ENCODE results near the gene DRG2.

DRG2 gene

DNA sequence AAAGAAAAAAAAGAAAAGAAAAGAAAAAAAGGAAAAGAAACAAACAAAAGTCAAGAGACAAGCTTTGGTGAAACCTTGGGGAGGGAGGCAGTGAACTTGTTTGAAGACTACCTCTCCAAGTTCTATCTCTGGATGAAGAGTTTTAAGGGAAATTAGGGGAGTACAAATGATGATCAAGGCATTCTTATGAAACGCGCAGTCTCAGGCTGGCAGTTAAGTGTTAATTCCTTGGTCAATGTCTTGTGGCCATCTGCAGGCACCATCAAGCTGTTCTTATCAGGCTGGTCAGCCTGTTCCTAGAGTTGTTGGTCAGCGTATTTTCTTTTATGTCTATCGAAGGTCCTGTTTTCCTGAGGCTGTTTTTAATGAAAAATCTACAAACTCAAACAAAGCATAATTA lies 8.2 kb upstream of the DRG2 start:
- no peak for DNase-seq

DNA sequence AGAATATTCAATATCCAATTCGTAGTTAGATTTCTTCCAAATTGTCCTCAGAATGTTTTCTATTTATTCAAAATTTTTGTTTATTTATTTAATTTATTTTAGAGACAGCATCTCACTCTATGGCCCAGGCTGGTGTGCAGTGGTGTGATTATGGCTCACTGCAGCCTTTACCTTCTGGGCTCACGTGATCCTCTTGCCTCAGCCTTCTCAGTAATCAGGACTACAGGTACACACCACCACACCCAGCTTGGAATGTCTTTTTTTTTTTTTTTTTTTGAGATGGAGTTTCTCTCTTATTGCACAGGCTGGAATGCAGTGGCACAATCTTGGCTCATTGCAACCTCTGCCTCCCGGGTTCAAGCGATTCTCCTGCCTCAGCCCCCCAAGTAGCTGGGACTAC lies 3.5 kb upstream of the DRG2 start:
- DNase-seq: no peak

- DNase-seq: no peak
These were observed 1.9 kb downstream of the DRG2 start for GRCh38 chr17:18089613-18090012.

DNA sequence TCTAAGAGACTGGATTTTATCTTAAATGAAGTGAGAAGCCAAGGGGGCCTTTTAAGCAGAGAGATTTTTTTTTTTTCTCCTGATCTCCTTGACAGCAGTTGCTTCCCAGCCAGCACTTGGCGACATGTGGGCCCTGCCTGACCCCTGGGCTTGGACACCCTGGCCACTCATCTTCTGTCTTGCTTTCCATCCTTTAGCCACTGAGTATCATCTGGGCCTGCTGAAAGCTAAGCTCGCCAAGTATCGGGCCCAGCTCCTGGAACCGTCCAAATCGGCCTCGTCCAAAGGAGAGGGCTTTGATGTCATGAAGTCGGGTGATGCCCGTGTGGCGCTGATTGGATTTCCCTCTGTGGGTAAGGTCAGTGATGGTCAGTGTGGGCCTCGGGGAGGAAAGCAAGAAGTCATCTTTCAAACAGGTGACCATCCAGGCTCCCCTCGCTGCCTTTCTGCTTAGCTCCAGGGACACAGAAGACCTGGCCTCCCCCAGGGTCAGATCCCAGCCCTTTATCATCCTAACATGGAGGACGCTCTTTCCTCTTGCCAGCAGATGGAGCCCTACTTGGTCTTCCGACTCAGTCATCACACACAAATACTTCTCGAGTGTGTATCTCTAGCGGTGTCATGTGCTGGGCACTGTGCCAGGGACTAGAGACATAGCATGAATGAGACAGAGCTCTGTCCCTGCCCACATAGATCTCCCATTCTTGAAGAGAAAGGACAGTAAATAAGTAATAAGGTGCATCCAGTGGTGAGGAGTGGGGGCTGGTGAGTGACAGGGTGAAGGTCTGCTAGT lies 6.1 kb downstream of the DRG2 start:
- no peak for DNase-seq

- DNase-seq: no peak
These were observed 6.7 kb downstream of the DRG2 start for GRCh38 chr17:18094409-18094807.

DNA sequence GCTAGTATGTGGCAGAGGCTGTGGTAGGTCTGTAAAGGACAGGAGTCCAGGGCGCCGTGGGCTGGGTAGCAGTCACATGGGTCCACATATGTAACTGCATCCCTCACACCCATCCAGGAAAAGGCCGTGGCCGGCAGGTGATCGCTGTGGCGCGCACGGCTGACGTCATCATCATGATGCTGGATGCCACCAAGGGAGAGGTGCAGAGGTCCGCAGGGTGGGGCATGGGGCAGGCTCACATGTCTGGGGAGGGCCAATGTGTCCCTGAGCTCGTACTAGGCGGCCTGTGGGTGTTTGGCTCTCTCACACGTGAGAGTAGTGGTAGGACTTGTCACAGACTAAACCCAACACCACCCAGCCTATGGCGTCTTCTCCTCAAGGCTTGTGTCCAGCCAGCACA lies 11.8 kb downstream of the DRG2 start:
- no peak for DNase-seq

DNA sequence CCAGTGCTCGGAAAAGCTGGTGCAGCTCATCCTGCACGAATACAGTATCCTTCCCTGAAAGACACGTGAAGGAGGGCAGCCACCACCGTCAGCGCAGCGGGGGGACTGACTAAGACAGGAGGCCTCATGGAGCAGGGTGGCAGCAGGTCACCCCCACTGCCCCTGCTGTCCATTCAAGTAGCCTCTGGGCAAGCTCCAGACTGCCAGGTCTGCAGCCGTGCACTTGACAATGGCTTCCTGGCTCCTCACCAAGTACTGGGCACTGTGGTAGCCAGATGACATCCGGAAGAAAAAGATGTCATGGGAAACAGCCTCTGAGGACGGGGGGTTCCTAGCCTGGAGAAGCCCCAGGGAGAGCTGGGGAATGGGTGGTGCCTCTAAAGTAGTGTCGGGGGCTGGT lies 12.9 kb downstream of the DRG2 start:
- DNase-seq: no peak

DNA sequence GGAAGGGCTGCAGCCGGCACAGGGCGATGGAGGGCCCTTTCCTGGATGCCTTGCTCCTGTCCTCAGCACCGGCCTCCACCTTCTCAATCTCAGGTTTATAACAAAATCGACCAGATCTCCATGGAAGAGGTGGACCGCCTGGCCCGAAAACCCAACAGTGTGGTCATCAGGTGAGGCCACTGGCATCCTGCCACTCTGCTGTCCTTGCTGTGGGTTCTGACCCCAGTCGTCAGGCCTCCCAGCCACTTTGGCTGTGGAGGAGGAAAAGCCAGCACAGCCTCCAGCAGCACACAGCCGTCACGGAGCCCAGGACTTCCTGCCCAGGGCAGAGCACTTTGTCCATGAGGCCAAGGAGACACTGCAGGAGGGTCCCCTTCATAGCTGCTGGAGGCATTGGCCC lies 14.1 kb downstream of the DRG2 start:
- no peak for DNase-seq

DNA sequence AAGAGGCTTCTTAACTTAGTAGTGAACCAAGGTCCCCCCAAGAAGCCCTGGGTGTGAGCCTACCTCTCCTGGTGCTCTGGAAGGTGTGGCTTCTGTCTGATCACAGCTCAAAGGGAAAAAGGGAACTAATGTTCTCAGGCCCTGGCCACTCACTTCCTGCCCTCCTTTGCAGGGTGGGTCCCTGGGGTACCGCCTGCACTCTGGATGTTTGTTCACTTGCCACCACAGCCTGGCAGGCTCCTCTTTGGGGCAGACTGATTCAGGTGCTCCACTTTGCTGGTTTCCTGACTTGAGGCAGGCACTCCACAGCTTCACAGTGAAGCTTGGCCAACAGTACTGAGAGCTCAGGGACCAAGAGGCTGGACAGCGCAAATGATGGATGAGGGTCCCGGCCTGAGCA lies 14.9 kb downstream of the DRG2 start:
- DNase-seq: no peak

- no peak for DNase-seq
These were observed 17.3 kb downstream of the DRG2 start for GRCh38 chr17:18105027-18105426.

DNA sequence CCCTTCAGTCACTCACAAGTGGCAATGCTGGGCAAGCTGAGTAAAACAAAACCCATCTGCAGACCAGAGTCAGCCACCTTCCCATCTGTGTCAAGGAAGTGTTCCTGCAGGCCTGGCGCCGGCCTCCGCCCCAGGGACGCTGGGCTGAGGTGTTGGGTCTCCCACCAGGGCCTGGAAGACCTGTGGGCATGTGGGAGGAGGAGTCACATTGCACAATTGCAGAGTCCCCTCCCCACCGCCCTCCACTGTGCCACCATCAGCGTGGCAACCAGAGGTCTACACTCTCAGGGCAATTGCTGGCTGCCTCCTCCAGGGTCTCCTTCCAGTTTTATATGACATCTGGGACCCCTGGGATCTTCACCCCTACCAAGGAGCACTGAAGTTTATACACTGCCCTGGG lies 17.8 kb downstream of the DRG2 start:
- no peak for DNase-seq

GRCh38 chr17:18106211-18106610 lies 18.5 kb downstream of the DRG2 start:
- DNase-seq: no peak

DNA sequence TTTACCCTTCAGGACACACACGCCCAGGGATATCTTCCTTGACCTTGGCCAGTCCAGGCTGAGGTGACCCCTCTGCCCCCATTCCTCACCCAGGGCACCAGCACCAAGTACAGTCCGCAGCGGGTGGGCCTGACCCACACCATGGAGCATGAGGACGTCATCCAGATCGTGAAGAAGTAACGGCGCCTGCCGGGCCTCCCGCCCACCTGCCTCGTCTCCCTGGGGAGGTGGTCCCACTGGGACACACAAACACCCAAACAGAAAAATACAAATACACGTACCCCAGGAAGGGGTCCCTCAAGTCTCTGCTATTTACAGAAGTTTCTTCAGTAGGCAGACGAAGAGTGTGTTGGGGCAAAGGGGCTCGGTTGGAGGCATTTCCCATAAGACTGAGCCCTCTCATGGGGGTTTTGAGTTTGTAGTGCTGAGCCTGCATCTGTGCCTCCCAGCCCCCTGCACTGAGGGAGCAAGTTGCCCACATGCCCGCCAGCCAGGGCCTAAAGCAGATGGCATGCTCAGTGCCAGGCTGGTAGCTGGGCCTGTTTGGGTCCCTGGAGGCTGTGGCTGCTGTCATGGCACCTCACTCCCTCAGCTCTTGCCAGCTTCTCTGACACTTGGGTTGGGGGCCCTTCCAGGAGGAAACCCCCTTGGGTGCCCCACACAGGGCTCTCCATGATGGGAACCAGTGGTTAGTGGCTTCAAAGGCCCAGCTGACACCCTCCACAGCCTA lies 19.5 kb downstream of the DRG2 start:
- DNase-seq: no peak

DNA sequence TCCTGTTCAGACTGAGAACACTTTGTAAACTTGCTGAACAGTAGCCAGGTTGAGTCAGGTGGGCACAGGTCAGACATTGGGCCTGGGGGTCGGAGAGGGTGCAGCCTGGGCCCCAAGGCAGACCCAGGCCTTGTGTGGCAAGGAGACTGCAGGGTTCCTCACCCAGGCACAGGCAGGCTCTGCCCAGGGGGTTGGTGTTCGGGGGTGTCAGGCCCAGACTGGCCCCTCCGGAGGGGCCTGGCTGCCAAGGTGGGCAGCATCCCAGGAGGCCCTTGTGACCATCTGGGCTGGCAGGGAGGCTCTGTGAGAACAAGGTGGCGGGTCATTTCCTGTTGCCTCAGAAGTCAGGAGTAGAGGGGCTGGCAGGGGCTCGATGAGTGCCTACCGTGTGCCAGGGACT lies 20.2 kb downstream of the DRG2 start:
- DNase-seq: no peak

GRCh38 chr17:18108401-18109312 lies 20.9 kb downstream of the DRG2 start, which contains the start of gene MYO15A:
Gene MYO15A, plus strand, starts transcription at chr17:18108756. Its CDS starts 10,045 bp downstream, at chr17:18118801.
- DNase-seq: no peak

DNA sequence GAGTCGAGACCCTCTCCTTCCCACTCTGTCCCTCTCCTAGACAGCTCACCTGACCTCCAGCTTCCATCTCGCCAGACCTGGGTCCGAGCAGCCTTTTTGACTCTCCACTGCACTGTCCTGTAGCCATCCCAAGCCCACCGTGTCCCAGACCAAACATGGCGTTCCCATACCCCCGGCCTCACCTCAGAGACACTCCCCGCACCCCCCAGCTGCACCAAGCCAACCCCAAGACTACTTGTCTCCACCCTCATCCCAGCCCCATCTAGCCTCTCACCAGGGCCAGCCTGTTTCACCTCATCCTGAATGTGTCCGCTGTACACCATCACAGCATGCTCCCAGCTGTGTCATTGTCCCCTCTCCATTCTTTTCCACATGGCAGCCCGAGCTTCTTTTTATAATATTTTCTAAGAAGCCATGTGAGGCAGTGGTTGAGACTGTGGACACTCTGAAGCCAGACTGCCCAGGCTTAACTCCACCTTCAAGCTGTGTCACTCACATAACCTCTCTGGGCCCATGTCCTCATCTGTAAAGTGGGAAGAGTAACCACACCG lies 22.3 kb downstream of the DRG2 start:
- DNase-seq: no peak

- no peak for DNase-seq
These were observed 22.9 kb downstream of the DRG2 start for GRCh38 chr17:18110636-18111145.

- DNase-seq: no peak
These were observed 23.7 kb downstream of the DRG2 start for GRCh38 chr17:18111330-18111971.

GRCh38 chr17:18115517-18115916 lies 27.8 kb downstream of the DRG2 start:
- DNase-seq: no peak

GRCh38 chr17:18116078-18116477 lies 28.3 kb downstream of the DRG2 start:
- DNase-seq: no peak

DNA sequence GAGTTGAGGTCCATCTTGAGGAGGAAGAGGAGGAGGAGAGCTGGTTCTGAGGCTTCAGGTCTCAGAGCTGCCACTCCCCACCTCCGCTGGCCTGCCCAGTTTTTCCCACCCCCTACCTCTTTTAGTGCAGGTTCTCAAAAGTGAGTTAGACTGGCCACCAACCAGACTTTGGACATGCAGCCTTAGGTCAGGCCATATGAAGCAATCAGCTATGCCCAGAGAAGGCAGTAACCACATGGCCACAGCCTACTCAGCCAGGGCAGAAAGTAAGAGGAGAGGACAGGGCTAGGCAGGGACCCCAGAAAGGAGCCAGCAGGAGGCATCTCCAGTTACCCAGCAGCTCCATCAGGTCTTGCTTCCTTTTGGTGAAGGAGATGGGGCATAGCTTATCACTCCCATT lies 29.8 kb downstream of the DRG2 start:
- no peak for DNase-seq

Data from DMS79 (cell line).